Tibial nerve (tissue), 4 donors: ENCODE data around the gene NEK10. TPM values are rescaled to one million over a fixed set of nuclear protein-coding genes. Genes with fewer than 3 reads are reported as not detected.

Source experiments
- DNase-seq, 2 donors: peaks; one replicate each; pipeline ENCODE4 v3.0.0-alpha.2; 2019; ENCODE audit warnings: low spot score in 2 of 2
- H3K27ac ChIP-seq, 4 donors: fragments of 200-600 bp; sonication (generic) in 3 of 4; one replicate each; pipeline ENCODE4 v1.5.1; 2017 to 2019; ENCODE audit warnings: mild to moderate bottlenecking in 1 of 4
- H3K27me3 ChIP-seq, 2 donors: fragments of 200-600 bp; sonication (generic) in 1 of 2; one replicate each; pipeline versions ENCODE4 v1.5.1 to v1.6.0; 2017 to 2019
- H3K36me3 ChIP-seq, 3 donors: fragments of 200-600 bp; sonication (generic); one replicate each; pipeline ENCODE4 v1.5.1; 2018 to 2019
- H3K4me1 ChIP-seq, 4 donors: fragments of 200-600 bp; sonication (generic) in 3 of 4; one replicate each; pipeline ENCODE4 v1.5.1; 2017 to 2019
- H3K4me3 ChIP-seq, 4 donors: fragments of 200-600 bp; sonication (generic) in 3 of 4; one replicate each; pipeline ENCODE4 v1.5.1; 2017 to 2019; ENCODE audit warnings: mild to moderate bottlenecking in 1 of 4, moderate library complexity in 1 of 4
- H3K9me3 ChIP-seq, 4 donors: fragments of 200-600 bp; sonication (generic) in 3 of 4; one replicate each; pipeline ENCODE4 v1.5.1; 2017 to 2019
- EP300 ChIP-seq, 2 donors: sonication (generic); formaldehyde crosslinking; IDR thresholded peaks; one replicate each; pipeline ENCODE4 v1.6.1; 2017; ENCODE audit warnings: antibody characterized with exemption in 2 of 2, mild to moderate bottlenecking in 1 of 2
- POLR2A ChIP-seq, 2 donors: fragments of 450-650 bp; IDR thresholded peaks; one replicate each; pipeline ENCODE4 v1.6.1; 2017; ENCODE audit warnings: antibody characterized with exemption in 2 of 2, mild to moderate bottlenecking in 2 of 2, moderate library complexity in 2 of 2
- WGBS, 2 donors: methylation state at CpG; one replicate each; pipeline ENCODE4 v1.1.5; 2018; 5-methylcytosine and 5-hydroxymethylcytosine counted together
- total RNA-seq, 4 donors: library from RNA; depleted of rRNA; stranded (reverse); fragments of >200 nt; gene quantifications; one replicate each; pipeline ENCODE4 v1.1.0, GENCODE V29; 2016
- TF ChIP-seq, protein P1 (sequence below), 5 experiments: fragments of 200-600 bp in 3 of 5; fragments of 450-650 bp in 2 of 5; sonication (generic) in 3 of 5; IDR thresholded peaks; one replicate each; pipeline ENCODE4 v1.5.1; 2016 to 2019; ENCODE audit warnings: antibody characterized with exemption in 5 of 5, mild to moderate bottlenecking in 3 of 5, moderate library complexity in 2 of 5

NEK10 gene
- total RNA-seq, 4 donors from 2014 or later = 0.20 to 2.4 (median 1.7) TPM

DNA sequence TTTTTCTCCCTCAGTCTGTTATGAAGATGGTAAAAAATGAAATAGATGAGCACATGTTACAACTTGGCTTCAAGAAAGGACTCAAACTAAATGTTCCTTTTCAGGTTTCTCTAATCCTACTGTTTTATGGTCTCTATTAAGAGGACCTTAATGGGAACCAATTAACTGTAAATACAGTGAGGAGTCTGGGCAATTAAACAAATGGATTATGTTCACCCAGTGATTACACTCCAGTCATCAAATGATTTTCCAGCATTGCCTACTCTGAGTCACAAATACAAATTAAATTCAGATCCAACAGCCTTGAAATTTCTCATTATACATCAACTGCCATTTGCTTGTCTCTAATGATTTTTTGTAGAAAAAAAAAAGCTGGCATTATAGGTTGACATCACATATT lies 129.2 kb downstream of the NEK10 start:
- DNase-seq = no peak
- Histone ChIP-seq H3K4me1 (no peaks in the 10 kb centered on the region), H3K4me3 (no peak overlapping the region), H3K36me3 (no peaks in the 10 kb centered on the region), H3K27ac (no peak overlapping the region), H3K27me3 (no peaks in the 10 kb centered on the region), H3K9me3 (peaks cover 0 to 35% (median 9%) of the 10 kb centered on the region in 4 donors)
- TF ChIP-seq POLR2A (IDR thresholded peaks at IDR 0.05) (no peak), EP300 (IDR thresholded peaks at IDR 0.05) (no peak)
- TF ChIP-seq, protein P1, sequence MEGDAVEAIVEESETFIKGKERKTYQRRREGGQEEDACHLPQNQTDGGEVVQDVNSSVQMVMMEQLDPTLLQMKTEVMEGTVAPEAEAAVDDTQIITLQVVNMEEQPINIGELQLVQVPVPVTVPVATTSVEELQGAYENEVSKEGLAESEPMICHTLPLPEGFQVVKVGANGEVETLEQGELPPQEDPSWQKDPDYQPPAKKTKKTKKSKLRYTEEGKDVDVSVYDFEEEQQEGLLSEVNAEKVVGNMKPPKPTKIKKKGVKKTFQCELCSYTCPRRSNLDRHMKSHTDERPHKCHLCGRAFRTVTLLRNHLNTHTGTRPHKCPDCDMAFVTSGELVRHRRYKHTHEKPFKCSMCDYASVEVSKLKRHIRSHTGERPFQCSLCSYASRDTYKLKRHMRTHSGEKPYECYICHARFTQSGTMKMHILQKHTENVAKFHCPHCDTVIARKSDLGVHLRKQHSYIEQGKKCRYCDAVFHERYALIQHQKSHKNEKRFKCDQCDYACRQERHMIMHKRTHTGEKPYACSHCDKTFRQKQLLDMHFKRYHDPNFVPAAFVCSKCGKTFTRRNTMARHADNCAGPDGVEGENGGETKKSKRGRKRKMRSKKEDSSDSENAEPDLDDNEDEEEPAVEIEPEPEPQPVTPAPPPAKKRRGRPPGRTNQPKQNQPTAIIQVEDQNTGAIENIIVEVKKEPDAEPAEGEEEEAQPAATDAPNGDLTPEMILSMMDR (IDR thresholded peaks at IDR 0.05) = no peak

DNA sequence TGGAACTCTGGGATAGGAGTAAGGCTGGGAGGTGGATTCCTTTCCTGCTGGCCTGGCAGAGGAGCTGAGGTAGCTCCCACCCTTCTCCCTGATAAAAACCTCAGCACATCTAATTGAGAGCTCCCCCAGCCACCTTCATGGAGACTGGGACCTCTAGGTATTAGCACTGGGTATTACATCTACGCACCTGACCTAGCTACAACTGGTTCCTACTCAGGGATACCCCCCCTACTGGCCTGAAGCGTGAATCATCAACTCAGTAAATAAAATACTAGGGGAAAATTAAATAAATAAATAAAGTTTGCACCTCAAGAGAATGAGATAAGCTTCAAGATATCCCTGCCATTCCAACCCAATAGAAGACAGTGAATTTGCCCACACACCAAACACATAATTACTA lies 140.4 kb downstream of the NEK10 start:
- 75 to 80% methylated on average over 2 of the region's 2 CpGs for WGBS, 2 donors
- Histone ChIP-seq H3K27me3 (no peaks in the 10 kb centered on the region), H3K4me1 (no peaks in the 10 kb centered on the region), H3K36me3 (no peaks in the 10 kb centered on the region), H3K9me3 (peaks cover 0 to 6% (median 0%) of the 10 kb centered on the region in 4 donors), H3K4me3 (no peak overlapping the region), H3K27ac (no peak overlapping the region)
- TF ChIP-seq EP300 (IDR thresholded peaks at IDR 0.05) (no peak), POLR2A (IDR thresholded peaks at IDR 0.05) (no peak)
- TF ChIP-seq, protein P1 (IDR thresholded peaks at IDR 0.05) = no peak
- DNase-seq = no peak

DNA sequence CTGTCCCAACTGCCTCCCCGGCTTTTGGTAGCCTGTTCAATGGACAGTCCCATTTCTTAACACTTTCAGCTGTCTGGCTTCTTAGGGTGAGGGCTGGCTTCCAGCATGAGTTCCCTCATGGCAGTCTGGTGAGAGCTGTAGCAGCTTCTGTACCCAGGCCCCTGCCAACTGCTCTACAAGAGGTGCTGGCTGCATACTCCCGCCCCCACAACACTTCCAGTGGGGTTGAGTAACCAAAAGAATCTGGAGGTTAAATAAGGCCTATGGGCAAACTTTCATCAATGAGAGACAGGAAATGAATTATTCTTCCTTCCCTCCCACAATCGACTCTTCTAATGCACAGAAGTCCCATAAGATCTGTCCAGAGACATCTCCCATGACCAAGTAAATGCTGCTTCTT lies 145.0 kb downstream of the NEK10 start:
- DNase-seq = no peak
- Histone ChIP-seq H3K4me1 (no peaks in the 10 kb centered on the region), H3K36me3 (no peaks in the 10 kb centered on the region), H3K4me3 (no peak overlapping the region), H3K9me3 (no peaks in the 10 kb centered on the region), H3K27ac (no peak overlapping the region), H3K27me3 (no peaks in the 10 kb centered on the region)
- TF ChIP-seq EP300 (IDR thresholded peaks at IDR 0.05) = no peak
- TF ChIP-seq, protein P1 (IDR thresholded peaks at IDR 0.05) = no peak
- TF ChIP-seq POLR2A (IDR thresholded peaks at IDR 0.05) = no peak
- WGBS, 2 donors = 69 to 74% methylated on average over 3 of the region's 3 CpGs

DNA sequence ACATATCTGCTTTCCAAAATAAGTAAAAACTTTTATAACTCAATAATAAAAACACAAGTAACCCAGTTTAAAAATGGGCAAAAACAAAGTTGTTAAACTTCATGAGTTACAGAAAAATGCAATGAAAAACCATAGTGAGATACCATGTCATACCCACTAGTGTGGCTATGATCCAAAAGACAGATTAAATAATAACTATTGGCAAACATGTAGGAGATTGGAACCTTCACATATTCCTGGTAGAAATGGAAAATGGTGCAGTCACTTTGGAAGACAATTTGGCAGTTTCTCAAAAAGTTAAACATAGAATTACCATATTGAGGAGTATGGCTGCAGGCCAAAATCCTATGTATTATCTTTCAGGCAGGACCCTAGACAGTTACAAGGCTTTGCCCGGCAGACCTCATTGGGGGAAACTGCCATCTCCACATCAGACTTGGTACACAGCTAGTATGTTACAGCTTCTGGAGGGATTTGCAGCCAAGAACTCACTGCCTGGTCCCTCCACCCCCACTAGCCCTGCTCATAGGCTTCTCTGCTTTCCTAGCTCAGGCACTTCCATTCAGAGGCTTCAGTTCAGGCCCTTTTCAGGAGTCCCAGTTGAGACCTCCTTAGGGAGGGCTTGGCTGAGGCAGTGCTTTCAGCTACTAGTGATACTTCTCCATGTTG lies 147.8 kb downstream of the NEK10 start:
- DNase-seq = no peak
- TF ChIP-seq, protein P1 (IDR thresholded peaks at IDR 0.05) = no peak
- TF ChIP-seq POLR2A (IDR thresholded peaks at IDR 0.05) (no peak), EP300 (IDR thresholded peaks at IDR 0.05) (no peak)
- Histone ChIP-seq H3K27me3 (no peaks in the 10 kb centered on the region), H3K27ac (no peak overlapping the region), H3K4me1 (no peaks in the 10 kb centered on the region), H3K9me3 (no peaks in the 10 kb centered on the region), H3K4me3 (no peak overlapping the region), H3K36me3 (no peaks in the 10 kb centered on the region)
- WGBS, 2 donors = 54 to 78% methylated on average over 1 of the region's 1 CpG

DNA sequence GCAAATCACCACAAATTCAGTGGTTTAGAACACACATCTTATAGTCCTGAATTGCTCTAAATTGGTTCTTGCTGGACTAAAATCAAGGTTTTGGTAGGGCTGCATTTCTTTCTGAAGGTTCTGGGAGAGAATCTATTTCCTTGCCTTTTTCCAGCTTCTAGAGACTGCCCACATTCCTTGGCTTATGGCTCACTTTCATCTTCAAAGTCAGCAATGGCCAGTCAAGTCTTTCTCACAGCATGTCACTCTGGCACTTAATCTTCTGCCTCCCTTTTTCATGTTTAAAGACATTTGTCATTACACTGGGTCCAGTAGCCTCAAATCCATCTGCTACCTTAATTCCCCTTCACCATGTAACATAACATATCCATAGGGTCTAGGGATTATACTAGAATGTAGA lies 149.0 kb downstream of the NEK10 start:
- Histone ChIP-seq H3K36me3 (no peaks in the 10 kb centered on the region), H3K4me1 (no peaks in the 10 kb centered on the region), H3K27ac (no peak overlapping the region), H3K27me3 (no peaks in the 10 kb centered on the region), H3K4me3 (no peak overlapping the region), H3K9me3 (no peaks in the 10 kb centered on the region)
- DNase-seq = no peak
- TF ChIP-seq POLR2A (IDR thresholded peaks at IDR 0.05) = no peak
- TF ChIP-seq, protein P1 (IDR thresholded peaks at IDR 0.05) = no peak
- TF ChIP-seq EP300 (IDR thresholded peaks at IDR 0.05) = no peak
